Daoy (cell line): ENCODE measurements around the gene PIEZO2. TPM values are rescaled to one million over a fixed set of nuclear protein-coding genes. Genes with fewer than 3 reads are reported as not detected.

Source experiments
- DNase-seq: peaks from one replicate; pipeline ENCODE4 v3.0.0-alpha.2; 2015; ENCODE audit warnings: low read depth
- total RNA-seq: library from RNA; depleted of rRNA; stranded (reverse); fragments of >200 nt; shearing (Covaris generic); gene quantifications from 2 replicates; pipeline ENCODE4 v1.2.3, GENCODE V29; 2014

Gene PIEZO2
- total RNA-seq, 1 experiment from 2014 or later = 2.2 TPM

GRCh38 chr18:10745971-10746370 lies 403.4 kb downstream of the PIEZO2 start:
- DNase-seq = no peak

DNA sequence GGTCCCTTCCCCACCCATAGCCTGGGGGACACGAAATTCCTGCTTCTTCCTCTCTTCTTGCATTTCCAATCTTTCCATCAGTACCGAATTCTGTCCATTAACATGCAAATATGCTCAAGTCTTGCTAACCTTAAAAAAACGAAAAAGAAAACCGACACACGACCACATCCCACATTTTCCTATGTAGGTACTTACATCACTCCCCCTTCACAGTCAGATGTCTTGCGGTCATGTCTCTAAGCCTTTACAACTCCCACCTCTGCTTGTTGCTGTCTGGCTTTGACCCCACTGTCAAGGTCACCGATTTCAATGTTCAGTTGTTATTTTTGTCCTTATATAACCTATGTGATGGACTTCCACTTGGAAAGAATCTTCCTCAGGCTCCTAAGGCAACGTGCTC lies 404.1 kb downstream of the PIEZO2 start:
- DNase-seq = no peak

DNA sequence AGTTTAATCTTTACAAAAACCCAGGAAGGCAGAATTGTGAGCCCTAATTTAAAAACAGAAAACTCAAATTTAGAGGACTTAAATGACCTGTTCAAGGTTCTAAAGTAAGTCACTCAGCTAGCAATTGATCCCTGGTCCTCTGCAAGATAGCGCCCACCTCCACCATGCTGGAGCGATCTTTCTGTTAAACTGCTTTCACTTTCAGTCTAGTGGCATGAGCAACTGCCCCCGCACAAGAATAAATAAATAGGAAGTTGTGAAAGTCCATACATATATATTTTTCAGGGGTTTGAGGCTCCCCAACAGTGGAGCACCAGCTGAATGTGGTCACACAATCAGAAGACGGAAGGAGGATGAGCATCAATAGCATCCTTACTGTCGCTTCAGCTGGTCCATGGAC lies 405.6 kb downstream of the PIEZO2 start:
- DNase-seq = no peak

DNA sequence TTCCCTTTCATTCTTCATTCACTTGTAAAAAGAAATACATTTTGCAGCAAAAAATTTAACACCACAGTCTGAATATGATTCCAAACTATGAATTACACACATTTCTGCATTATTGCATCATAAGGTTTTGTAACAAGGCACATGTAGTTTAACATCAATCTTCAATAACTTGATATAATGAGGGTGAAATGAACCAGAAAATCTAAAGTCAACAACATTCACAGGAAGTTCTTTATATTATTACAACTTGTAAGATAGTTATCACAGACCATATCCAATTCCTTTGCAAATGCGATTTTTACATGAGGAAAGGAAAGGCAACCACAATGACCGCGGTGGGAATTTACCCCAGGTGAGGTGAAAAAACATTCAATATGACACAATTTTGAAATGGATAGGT lies 410.2 kb downstream of the PIEZO2 start:
- DNase-seq = peak; percentile 35

- DNase-seq = no peak
Measured at GRCh38 chr18:10736984-10737383, 412.4 kb downstream of the PIEZO2 start.

DNA sequence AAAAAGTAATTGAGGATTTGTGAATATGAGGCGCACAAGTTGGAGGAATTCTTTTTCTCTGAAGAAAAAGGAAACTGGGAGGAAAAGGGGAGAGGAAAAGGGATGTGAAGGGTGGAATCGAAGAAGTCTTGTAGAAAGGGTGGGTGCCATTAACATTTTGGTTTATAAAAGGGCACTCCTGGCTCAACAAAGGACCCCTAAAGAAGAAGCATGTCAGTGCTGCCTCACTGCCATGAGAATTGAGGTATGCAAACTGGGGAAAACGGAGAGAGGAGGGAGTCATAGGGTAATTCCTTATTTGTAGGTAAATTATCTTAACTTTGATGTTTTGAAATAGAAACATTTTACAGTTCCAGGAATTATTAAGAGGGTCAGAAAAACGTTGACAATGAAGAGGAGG lies 416.4 kb downstream of the PIEZO2 start:
- no peak for DNase-seq

DNA sequence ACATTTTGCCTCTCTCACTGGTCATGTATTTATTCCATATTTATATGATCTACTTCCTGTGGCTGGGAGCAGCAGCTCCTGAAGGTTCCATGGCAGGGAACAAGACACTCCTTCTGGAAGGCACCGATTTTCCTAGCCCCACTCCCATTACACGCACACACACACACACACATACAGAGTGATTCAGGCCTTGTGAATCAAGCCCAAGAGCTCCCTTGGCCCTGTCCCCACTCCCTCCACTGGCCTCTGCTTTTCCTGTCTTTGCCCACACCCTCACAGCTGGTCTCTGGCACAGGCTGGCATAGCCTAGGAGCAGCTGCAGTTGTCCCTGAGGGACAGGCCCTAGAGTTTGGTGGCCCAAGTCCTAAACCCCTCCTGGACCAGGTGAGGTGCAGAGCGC lies 421.9 kb downstream of the PIEZO2 start:
- DNase-seq = no peak

GRCh38 chr18:10726198-10727068 lies 422.9 kb downstream of the PIEZO2 start:
- DNase-seq = no peak

DNA sequence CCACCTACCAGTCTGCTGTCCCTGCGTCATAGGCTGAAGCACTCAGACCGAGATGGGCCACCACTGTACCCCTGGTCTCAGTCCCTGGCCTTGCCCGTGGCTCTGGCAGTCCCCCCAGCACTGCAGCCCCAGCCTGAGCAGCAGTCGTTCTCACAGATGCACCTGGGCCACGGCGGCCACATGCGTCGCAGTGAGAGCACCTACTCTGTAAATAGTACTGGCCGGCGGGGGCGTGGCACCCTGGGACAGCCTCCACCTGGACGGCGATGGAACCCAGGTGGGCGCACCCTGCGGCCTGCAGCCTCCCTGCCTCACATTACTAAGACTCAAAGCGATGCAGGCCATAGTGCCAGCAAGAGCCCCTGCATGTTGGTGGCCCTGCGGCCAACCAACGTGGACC lies 424.7 kb downstream of the PIEZO2 start:
- no peak for DNase-seq

- DNase-seq = no peak
Measured at GRCh38 chr18:10723496-10723895, 425.9 kb downstream of the PIEZO2 start.

- no peak for DNase-seq
Measured at GRCh38 chr18:10718809-10719208, 430.6 kb downstream of the PIEZO2 start.

DNA sequence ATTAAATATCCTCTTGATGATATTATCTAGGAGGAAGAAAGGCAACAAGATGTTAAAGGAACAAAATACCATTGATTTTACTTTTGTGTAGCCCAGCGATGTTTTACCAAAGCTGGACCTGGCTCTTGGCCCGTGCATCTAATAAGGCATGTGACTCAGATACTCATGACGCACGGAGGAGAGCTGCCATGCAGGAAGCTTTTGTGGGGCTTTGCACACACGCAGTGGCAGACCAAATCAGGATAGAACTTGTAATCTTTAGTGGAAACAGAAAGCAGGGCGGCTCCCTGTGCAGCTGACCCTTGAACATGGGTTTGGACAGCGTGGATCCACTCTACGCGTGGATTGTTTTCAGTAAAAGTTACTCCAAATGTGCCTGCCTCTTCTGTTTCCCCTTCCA lies 433.6 kb downstream of the PIEZO2 start:
- DNase-seq = peak; percentile 74

DNA sequence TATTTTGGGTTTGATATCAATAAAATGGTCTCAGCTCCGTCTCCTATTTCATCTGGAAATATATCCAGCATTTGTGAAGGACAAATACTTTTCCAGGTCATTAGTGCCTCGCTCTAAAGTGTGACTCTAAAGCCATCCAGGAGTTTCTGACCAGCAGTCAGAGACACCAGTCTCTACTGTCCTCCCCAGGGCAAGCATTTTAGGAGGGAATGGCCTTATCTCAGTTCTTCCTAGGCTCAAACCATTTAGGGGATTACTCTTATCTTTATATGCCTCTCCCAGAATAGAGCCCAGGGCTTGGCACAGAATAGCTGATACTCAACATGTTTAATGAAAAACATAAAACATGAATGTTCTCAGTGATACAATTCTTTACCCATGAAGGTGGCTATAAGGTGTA lies 436.0 kb downstream of the PIEZO2 start:
- no peak for DNase-seq

DNA sequence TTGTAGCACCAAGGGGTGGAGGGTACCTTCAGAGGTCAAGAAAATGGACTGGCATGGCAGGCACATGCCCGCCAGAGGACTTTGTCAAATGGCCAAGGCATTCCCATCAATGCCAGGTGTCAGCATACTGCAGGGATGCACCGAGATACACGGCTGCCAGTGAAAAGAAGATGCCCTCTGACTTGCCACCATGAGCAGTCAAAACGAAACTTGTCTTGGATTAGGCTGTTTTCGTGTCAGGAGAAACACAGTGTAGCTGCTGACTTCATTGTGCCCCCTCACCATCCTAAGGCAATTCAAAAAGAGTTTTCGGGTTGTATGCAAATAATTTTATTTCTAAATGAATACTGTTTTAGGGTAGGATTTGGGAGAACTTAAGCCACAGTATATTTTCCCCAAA lies 442.1 kb downstream of the PIEZO2 start:
- DNase-seq = no peak

DNA sequence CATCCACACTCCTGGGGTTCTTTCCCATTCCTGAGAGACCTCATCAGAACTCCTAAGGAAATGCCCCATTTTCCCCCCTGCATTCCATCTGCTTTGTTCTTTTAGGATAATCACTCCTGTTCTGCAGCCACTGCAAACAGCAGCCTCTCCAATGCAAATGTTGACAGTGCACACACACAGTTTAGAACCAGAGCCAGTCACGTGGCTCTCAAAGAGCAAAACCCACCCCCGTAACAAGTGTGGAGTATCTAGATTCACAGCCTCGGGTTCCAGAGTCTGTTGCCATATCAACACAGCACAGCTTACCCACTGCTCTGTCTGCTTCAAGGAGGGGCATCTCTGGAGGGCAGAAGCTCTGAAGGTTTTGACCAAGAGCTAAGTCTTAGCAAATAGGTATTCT lies 443.6 kb downstream of the PIEZO2 start:
- no peak for DNase-seq

GRCh38 chr18:10705291-10705690 lies 444.1 kb downstream of the PIEZO2 start:
- no peak for DNase-seq

GRCh38 chr18:10702206-10702605 lies 447.2 kb downstream of the PIEZO2 start:
- DNase-seq = no peak

GRCh38 chr18:10690366-10690765 lies 459.0 kb downstream of the PIEZO2 start:
- no peak for DNase-seq

- DNase-seq = no peak
Measured at GRCh38 chr18:10690035-10690329, 459.4 kb downstream of the PIEZO2 start.

- DNase-seq = no peak
Measured at GRCh38 chr18:10689236-10690034, 459.9 kb downstream of the PIEZO2 start.

GRCh38 chr18:10688766-10689165 lies 460.6 kb downstream of the PIEZO2 start:
- DNase-seq = no peak

- peak; percentile 6 for DNase-seq
Measured at GRCh38 chr18:10687161-10687925, 462.0 kb downstream of the PIEZO2 start.

DNA sequence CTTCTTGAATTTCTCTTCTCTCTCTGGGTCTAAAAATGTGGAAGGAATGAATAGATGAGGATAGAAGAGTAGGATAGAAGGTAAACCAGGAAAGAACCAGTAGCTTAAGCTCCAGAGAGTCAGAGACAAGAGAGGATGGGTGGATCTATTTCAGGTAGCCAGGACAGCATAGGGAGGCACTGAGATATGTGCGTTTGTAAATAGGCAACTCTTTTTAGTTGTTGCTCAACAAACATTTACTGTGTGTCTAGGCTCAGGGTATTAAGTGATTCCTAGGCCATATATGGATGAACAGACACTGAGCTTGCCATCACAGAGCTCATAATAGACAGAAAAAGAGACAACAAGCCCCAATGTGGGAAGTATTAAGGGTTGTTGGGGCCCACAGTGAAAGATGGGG lies 463.1 kb downstream of the PIEZO2 start:
- DNase-seq = no peak
